Mesendoderm (in vitro differentiated cells): ENCODE results near the gene MBD3L4. TPM values are rescaled to one million over a fixed set of nuclear protein-coding genes. Genes with fewer than 3 reads are reported as not detected.
A peak's percentile ranks its signal among the peaks of the same experiment; 100 is the strongest.
"Not testable (repeated sequence)": the region's sequence is repeated elsewhere in the genome, so short reads cannot be mapped to it uniquely, and the experiment has no call there.

Experiments
- DNase-seq: peaks from one replicate; pipeline ENCODE4 v3.0.0; 2013
- H2AK5ac ChIP-seq: 2 replicates; pipeline ENCODE4 v1.6.1; 2013; ENCODE audit warnings: low read length, inconsistent platforms
- H2BK120ac ChIP-seq: 2 replicates; pipeline ENCODE4 v1.6.1; 2013; ENCODE audit warnings: low read depth, mild to moderate bottlenecking, low read length, moderate library complexity, mixed read lengths
- H2BK15ac ChIP-seq: replicated peaks from 2 replicates; pipeline ENCODE4 v1.6.1; 2013; ENCODE audit warnings: low read depth, mild to moderate bottlenecking, moderate library complexity
- H2BK5ac ChIP-seq: 2 replicates; pipeline ENCODE4 v1.6.1; 2013; ENCODE audit warnings: low read length, inconsistent platforms
- H3K18ac ChIP-seq: 2 replicates; pipeline ENCODE4 v1.6.1; 2013; ENCODE audit warnings: mild to moderate bottlenecking, low read length, mixed read lengths
- H3K23ac ChIP-seq: one replicate; pipeline ENCODE4 v1.6.1; 2013; ENCODE audit warnings: low read length
- H3K27ac ChIP-seq: 2 replicates; pipeline ENCODE4 v1.5.1; 2013; ENCODE audit warnings: low read depth, mild to moderate bottlenecking, inconsistent platforms, low read length, moderate library complexity
- H3K27me3 ChIP-seq: 2 replicates; pipeline ENCODE4 v1.6.1; 2013; ENCODE audit warnings: low read length, control low read depth, mild to moderate bottlenecking, inconsistent platforms; ENCODE audit not compliant: insufficient read depth, poor library complexity
- H3K36me3 ChIP-seq: 2 replicates; pipeline ENCODE4 v1.6.1; 2013; ENCODE audit warnings: low read length, inconsistent platforms; ENCODE audit not compliant: control insufficient read depth, insufficient read depth
- H3K4ac ChIP-seq: one replicate; pipeline ENCODE4 v1.6.1; 2013; ENCODE audit warnings: low read depth, mild to moderate bottlenecking, low read length, moderate library complexity
- H3K4me1 ChIP-seq: 2 replicates; pipeline ENCODE4 v1.6.1; 2013; ENCODE audit warnings: low read depth, low read length, inconsistent platforms; ENCODE audit not compliant: control insufficient read depth
- H3K4me2 ChIP-seq: 2 replicates; pipeline ENCODE4 v1.6.1; 2013; ENCODE audit warnings: low read length
- H3K4me3 ChIP-seq: 2 replicates; pipeline ENCODE4 v1.5.1; 2013; ENCODE audit warnings: mild to moderate bottlenecking, low read length
- H3K56ac ChIP-seq: one replicate; pipeline ENCODE4 v1.6.1; 2013; ENCODE audit warnings: low read length
- H3K79me1 ChIP-seq: 2 replicates; pipeline ENCODE4 v1.6.1; 2013; ENCODE audit warnings: low read length, inconsistent platforms
- H3K79me2 ChIP-seq: 2 replicates; pipeline ENCODE4 v1.6.1; 2013; ENCODE audit warnings: mild to moderate bottlenecking, low read length; ENCODE audit not compliant: control insufficient read depth, insufficient read depth
- H3K9ac ChIP-seq: 2 replicates; pipeline ENCODE4 v1.6.1; 2013; ENCODE audit warnings: low read length, inconsistent platforms
- H4K5ac ChIP-seq: one replicate; pipeline ENCODE4 v1.6.1; 2013; ENCODE audit warnings: low read length
- H4K8ac ChIP-seq: one replicate; pipeline ENCODE4 v1.6.1; 2013; ENCODE audit warnings: low read depth, mild to moderate bottlenecking, control low read depth, low read length, moderate library complexity
- WGBS: extraction: QIAGEN DNeasy Blood & Tissue Kit; methylation state at CpG from one replicate; pipeline ENCODE4 v1.1.7; 2013; ENCODE audit warnings: low lambda C conversion rate, missing lambda C conversion rate; ENCODE audit not compliant: insufficient coverage; ENCODE audit errors: extremely low coverage; 5-methylcytosine and 5-hydroxymethylcytosine counted together
- polyA plus RNA-seq, 2 experiments: library from polyadenylated mRNA; stranded (reverse); fragments of 200-250 nt; gene quantifications; one replicate each; pipeline ENCODE4 v1.2.3, GENCODE V29; 2013

MBD3L4 gene
- not detected for polyA plus RNA-seq (2013, experiment 1 of 2)
- polyA plus RNA-seq (2013, experiment 2 of 2), result not detected

GRCh38 chr19:7040079-7040478 is at the start of gene MBD3L4:
TSS of gene MBD3L4 (minus strand) at chr19:7040179. CDS start at chr19:7040144, 35 bp downstream.
- H3K27ac ChIP-seq, H3K23ac ChIP-seq, H2BK5ac ChIP-seq, H3K36me3 ChIP-seq, H3K56ac ChIP-seq, H4K8ac ChIP-seq, H3K4me2 ChIP-seq, H3K79me2 ChIP-seq, H3K9ac ChIP-seq, H2BK15ac ChIP-seq, H2AK5ac ChIP-seq, H3K79me1 ChIP-seq, H4K5ac ChIP-seq, H3K4ac ChIP-seq, H3K27me3 ChIP-seq, H3K18ac ChIP-seq, DNase-seq, H3K4me1 ChIP-seq, H3K4me3 ChIP-seq, H2BK120ac ChIP-seq: not testable (repeated sequence)
- no CpG with 5 or more reads among the region's 9 CpGs for WGBS

GRCh38 chr19:7088999-7089398 is 49.0 kb upstream of the MBD3L4 start:
- Histone ChIP-seq H3K56ac (no peak overlapping the region), H3K23ac (no peak overlapping the region), H4K5ac (no peak overlapping the region), H3K36me3 (peaks cover 3% of the 10 kb centered on the region), H2BK5ac (no peak overlapping the region), H2BK15ac (no peak overlapping the region), H2AK5ac (no peak overlapping the region), H3K4ac (no peak overlapping the region), H3K4me1 (no peaks in the 10 kb centered on the region), H3K79me2 (no peaks in the 10 kb centered on the region), H3K4me3 (no peak overlapping the region), H3K18ac (no peak overlapping the region), H3K79me1 (no peaks in the 10 kb centered on the region), H3K9ac (no peak overlapping the region), H3K27ac (no peak overlapping the region), H3K4me2 (no peak overlapping the region), H2BK120ac (no peak overlapping the region), H3K27me3 (no peaks in the 10 kb centered on the region), H4K8ac (no peak overlapping the region)
- DNase-seq, result no peak
- WGBS, result no CpG with 5 or more reads among the region's 6 CpGs

GRCh38 chr19:7083076-7083956 is 43.3 kb upstream of the MBD3L4 start:
- Histone ChIP-seq H3K79me2 (no peaks in the 10 kb centered on the region), H3K9ac (no peak overlapping the region), H3K23ac (no peak overlapping the region), H2AK5ac (no peak overlapping the region), H3K4me3 (peak overlapping the region; percentile 58), H3K27me3 (no peaks in the 10 kb centered on the region), H3K56ac (no peak overlapping the region), H3K36me3 (peaks cover 32% of the 10 kb centered on the region), H3K4me1 (no peaks in the 10 kb centered on the region), H2BK15ac (no peak overlapping the region), H3K4me2 (no peak overlapping the region), H2BK5ac (no peak overlapping the region), H3K79me1 (no peaks in the 10 kb centered on the region), H2BK120ac (no peak overlapping the region), H3K27ac (no peak overlapping the region), H4K8ac (no peak overlapping the region), H4K5ac (no peak overlapping the region), H3K4ac (no peak overlapping the region), H3K18ac (no peak overlapping the region)
- WGBS, result no CpG with 5 or more reads among the region's 15 CpGs
- peak; percentile 70 for DNase-seq

- Histone ChIP-seq H3K79me1 (no peaks in the 10 kb centered on the region), H3K4me1 (no peaks in the 10 kb centered on the region), H4K8ac (no peak overlapping the region), H3K4me2 (no peak overlapping the region), H4K5ac (no peak overlapping the region), H3K27me3 (no peaks in the 10 kb centered on the region), H2BK5ac (no peak overlapping the region), H3K56ac (no peak overlapping the region), H3K18ac (no peak overlapping the region), H3K4ac (no peak overlapping the region), H3K27ac (no peak overlapping the region), H3K23ac (no peak overlapping the region), H3K36me3 (peaks cover 30% of the 10 kb centered on the region), H2BK120ac (no peak overlapping the region), H2AK5ac (no peak overlapping the region), H3K9ac (no peak overlapping the region), H3K79me2 (no peaks in the 10 kb centered on the region), H3K4me3 (no peak overlapping the region), H2BK15ac (no peak overlapping the region)
- no CpG with 5 or more reads among the region's 2 CpGs for WGBS
- no peak for DNase-seq
Measured at GRCh38 chr19:7078008-7078407, 38.0 kb upstream of the MBD3L4 start.

GRCh38 chr19:7076151-7076550 is 36.2 kb upstream of the MBD3L4 start:
- no peak for DNase-seq
- no peaks in the 10 kb centered on the region for H3K79me1 ChIP-seq
- H3K27me3 ChIP-seq, result no peaks in the 10 kb centered on the region
- H3K27ac ChIP-seq, result no peak overlapping the region
- no peak overlapping the region for H2BK15ac ChIP-seq
- no peak overlapping the region for H3K4me3 ChIP-seq
- H3K9ac ChIP-seq, result no peak overlapping the region
- H3K56ac ChIP-seq, result no peak overlapping the region
- H3K4me2 ChIP-seq, result no peak overlapping the region
- H3K18ac ChIP-seq, result no peak overlapping the region
- H2BK5ac ChIP-seq, result no peak overlapping the region
- H3K4me1 ChIP-seq, result no peaks in the 10 kb centered on the region
- peaks cover 20% of the 10 kb centered on the region for H3K36me3 ChIP-seq
- H3K23ac ChIP-seq, result no peak overlapping the region
- H3K79me2 ChIP-seq, result no peaks in the 10 kb centered on the region
- H3K4ac ChIP-seq, result no peak overlapping the region
- H4K8ac ChIP-seq, result no peak overlapping the region
- H2AK5ac ChIP-seq, result no peak overlapping the region
- H2BK120ac ChIP-seq, result no peak overlapping the region
- H4K5ac ChIP-seq, result no peak overlapping the region
- no CpG with 5 or more reads among the region's 6 CpGs for WGBS
